NCI-H460 (cell line): Measurements from ENCODE around the gene MRPL33. TPM values are rescaled to one million over a fixed set of nuclear protein-coding genes. Genes with fewer than 3 reads are reported as not detected.
"Not testable (repeated sequence)": the region's sequence is repeated elsewhere in the genome, so short reads cannot be mapped to it uniquely, and the experiment has no call there.

Experiments
- DNase-seq: peaks from one replicate; pipeline ENCODE4 v3.0.0-alpha.2; 2016; ENCODE audit warnings: low read depth; ENCODE audit errors: extremely low read depth
- total RNA-seq: library from RNA; depleted of rRNA; stranded (reverse); fragments of >200 nt; shearing (Covaris generic); gene quantifications from 2 replicates; pipeline ENCODE4 v1.2.3, GENCODE V29; 2014

MRPL33 gene
- total RNA-seq, 1 experiment from 2014 or later, result 248 TPM

- no peak for DNase-seq
Measured at GRCh38 chr2:27739058-27739373, 32.5 kb upstream of the MRPL33 start.

- no peak for DNase-seq
Measured at GRCh38 chr2:27741673-27742072, 29.8 kb upstream of the MRPL33 start.

- DNase-seq, result no peak
Measured at GRCh38 chr2:27742571-27742970, 28.9 kb upstream of the MRPL33 start.

- not testable (repeated sequence) for DNase-seq
Measured at GRCh38 chr2:27745494-27745893, 26.0 kb upstream of the MRPL33 start.

- DNase-seq, result no peak
Measured at GRCh38 chr2:27746325-27746724, 25.2 kb upstream of the MRPL33 start.

GRCh38 chr2:27747827-27748352, 23.6 kb upstream of the MRPL33 start:
- no peak for DNase-seq

- not testable (repeated sequence) for DNase-seq
Measured at GRCh38 chr2:27748803-27749554, 22.5 kb upstream of the MRPL33 start.

- DNase-seq, result no peak
Measured at GRCh38 chr2:27751377-27751776, 20.1 kb upstream of the MRPL33 start.

GRCh38 chr2:27752551-27753237, 18.8 kb upstream of the MRPL33 start:
- no peak for DNase-seq

- peak; percentile 80 for DNase-seq
Measured at GRCh38 chr2:27754138-27754588, 17.4 kb upstream of the MRPL33 start.

GRCh38 chr2:27754831-27755230, 16.7 kb upstream of the MRPL33 start:
- no peak for DNase-seq

GRCh38 chr2:27756091-27756490, 15.4 kb upstream of the MRPL33 start:
- DNase-seq, result no peak

GRCh38 chr2:27756544-27757498, 14.7 kb upstream of the MRPL33 start:
- DNase-seq, result no peak

GRCh38 chr2:27762951-27763906, 8.3 kb upstream of the MRPL33 start:
- DNase-seq, result no peak

- DNase-seq, result no peak
Measured at GRCh38 chr2:27763907-27764267, 7.6 kb upstream of the MRPL33 start.

- not testable (repeated sequence) for DNase-seq
Measured at GRCh38 chr2:27764526-27764925, 7.0 kb upstream of the MRPL33 start.

GRCh38 chr2:27765621-27766286, 5.8 kb upstream of the MRPL33 start:
- no peak for DNase-seq

GRCh38 chr2:27766287-27766661, 5.2 kb upstream of the MRPL33 start:
- DNase-seq, result no peak

GRCh38 chr2:27771202-27771547, 344 bp upstream of the MRPL33 start:
- no peak for DNase-seq
